ENCODE data around the gene ZNF648. TPM values are rescaled to one million over a fixed set of nuclear protein-coding genes. Genes with fewer than 3 reads are reported as not detected.

Gene ZNF648
- total RNA-seq, 1 experiment from 2014 or later, result not detected

DNA sequence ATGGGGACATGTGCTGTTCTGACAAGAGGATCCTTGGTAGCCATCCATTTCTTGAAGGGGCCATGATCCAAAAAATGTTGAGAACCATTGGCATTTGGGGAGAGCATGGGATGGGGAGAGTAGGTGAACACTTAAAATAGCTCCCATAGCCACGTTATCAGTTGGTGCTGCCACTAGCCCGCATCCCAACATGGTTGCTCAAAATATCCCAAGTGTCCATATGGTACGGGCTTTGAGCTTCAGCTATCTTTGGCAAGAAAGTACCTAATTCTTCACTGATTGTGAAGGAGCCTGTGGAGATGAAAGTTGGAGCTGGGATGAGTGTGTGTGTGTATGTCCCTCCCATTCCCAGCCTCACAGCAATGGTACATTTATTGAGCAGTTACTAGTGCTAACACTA lies 3.1 kb upstream of the ZNF648 start:
- no peaks in the 10 kb centered on the region for H3K79me2 ChIP-seq (ENCODE audit: low read length)
- no peak for DNase-seq

DNA sequence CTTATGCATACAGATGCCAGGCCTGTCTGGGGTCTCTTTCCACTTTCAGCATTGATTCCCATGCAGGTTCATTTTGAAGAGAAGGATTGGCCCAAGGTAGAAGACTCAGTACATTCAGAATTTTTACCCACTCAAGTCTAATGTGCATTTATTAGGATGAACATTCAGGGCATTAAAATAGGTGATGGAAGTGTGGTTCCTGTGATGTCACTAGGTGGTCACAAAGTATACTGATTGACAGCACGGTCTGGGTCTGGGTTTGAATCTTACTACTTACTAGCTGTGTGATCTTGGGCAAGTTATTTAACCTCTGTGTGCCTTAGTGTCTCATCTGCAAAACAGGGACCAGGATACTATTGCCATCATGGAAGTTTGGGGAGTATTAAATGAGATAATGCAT lies 711 bp upstream of the ZNF648 start:
- no peaks in the 10 kb centered on the region for H3K79me2 ChIP-seq (ENCODE audit: low read length)
- no peaks in the 10 kb centered on the region for H4K20me1 ChIP-seq (ENCODE audit: insufficient read depth, low read depth, low read length)
- H2AFZ ChIP-seq (ENCODE audit: low read length), result no peak overlapping the region
- H3K27ac ChIP-seq (ENCODE audit: low read length), result no peak overlapping the region
- DNase-seq, result no peak
- no peaks in the 10 kb centered on the region for H3K9me2 ChIP-seq (replicated peaks; ENCODE audit: insufficient read depth, low read length)
- no peaks in the 10 kb centered on the region for H3K36me3 ChIP-seq (ENCODE audit: insufficient read depth, low read length)
- no peak overlapping the region for H3K9ac ChIP-seq (ENCODE audit: low read length)
- no peaks in the 10 kb centered on the region for H3K4me1 ChIP-seq (ENCODE audit: low read length)
- H3K4me2 ChIP-seq (ENCODE audit: low read depth, low read length, poor library complexity, severe bottlenecking), result no peak overlapping the region
- H3K4me3 ChIP-seq (ENCODE audit: low read length), result no peak overlapping the region
- no peaks in the 10 kb centered on the region for H3K27me3 ChIP-seq (ENCODE audit: low read length)
- H3K9me3 ChIP-seq (ENCODE audit: low read length), result no peaks in the 10 kb centered on the region

More for the DNA sequence above, 3.1 kb upstream of the ZNF648 start:
- H3K9me3 ChIP-seq (ENCODE audit: low read length), result no peaks in the 10 kb centered on the region
- H3K36me3 ChIP-seq (ENCODE audit: insufficient read depth, low read length), result no peaks in the 10 kb centered on the region
- no peak overlapping the region for H3K27ac ChIP-seq (ENCODE audit: low read length)
- no peaks in the 10 kb centered on the region for H3K27me3 ChIP-seq (ENCODE audit: low read length)
- no peak overlapping the region for H3K4me3 ChIP-seq (ENCODE audit: low read length)
- no peak overlapping the region for H2AFZ ChIP-seq (ENCODE audit: low read length)
- no peaks in the 10 kb centered on the region for H3K9me2 ChIP-seq (replicated peaks; ENCODE audit: insufficient read depth, low read length)
- no peaks in the 10 kb centered on the region for H4K20me1 ChIP-seq (ENCODE audit: insufficient read depth, low read depth, low read length)
- no peak overlapping the region for H3K4me2 ChIP-seq (ENCODE audit: low read depth, low read length, poor library complexity, severe bottlenecking)
- no peak overlapping the region for H3K9ac ChIP-seq (ENCODE audit: low read length)
- no peaks in the 10 kb centered on the region for H3K4me1 ChIP-seq (ENCODE audit: low read length)

DNA sequence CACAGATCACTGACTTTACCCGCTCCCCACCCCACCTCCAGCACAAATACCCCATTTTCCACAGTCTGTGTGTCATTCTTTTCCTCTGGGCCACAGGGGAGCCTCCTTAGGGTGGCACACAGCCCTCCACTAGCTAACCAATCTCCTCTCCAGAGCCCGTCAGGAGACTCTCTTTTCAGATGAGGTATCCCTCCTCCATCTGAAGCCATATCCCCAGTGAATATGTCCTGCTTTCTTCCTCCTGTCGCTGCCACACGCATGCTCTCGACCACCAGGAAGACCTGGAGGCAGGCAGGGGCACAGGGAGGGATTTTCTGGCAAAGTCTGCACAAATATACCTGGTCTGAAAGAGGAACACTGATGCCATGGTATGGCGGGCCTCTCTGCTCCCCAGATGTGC lies 635 bp downstream of the ZNF648 start:
- Histone ChIP-seq H3K9ac (ENCODE audit: low read length) (no peak overlapping the region), H3K4me3 (ENCODE audit: low read length) (no peak overlapping the region), H4K20me1 (ENCODE audit: insufficient read depth, low read depth, low read length) (no peaks in the 10 kb centered on the region), H3K4me2 (ENCODE audit: low read depth, low read length, poor library complexity, severe bottlenecking) (no peak overlapping the region), H3K27ac (ENCODE audit: low read length) (no peak overlapping the region), H3K4me1 (ENCODE audit: low read length) (no peaks in the 10 kb centered on the region), H3K27me3 (ENCODE audit: low read length) (no peaks in the 10 kb centered on the region), H3K9me3 (ENCODE audit: low read length) (no peaks in the 10 kb centered on the region), H2AFZ (ENCODE audit: low read length) (no peak overlapping the region), H3K79me2 (ENCODE audit: low read length) (no peaks in the 10 kb centered on the region), H3K36me3 (ENCODE audit: insufficient read depth, low read length) (no peaks in the 10 kb centered on the region), H3K9me2 (replicated peaks; ENCODE audit: insufficient read depth, low read length) (no peaks in the 10 kb centered on the region)
- DNase-seq, result no peak

DNA sequence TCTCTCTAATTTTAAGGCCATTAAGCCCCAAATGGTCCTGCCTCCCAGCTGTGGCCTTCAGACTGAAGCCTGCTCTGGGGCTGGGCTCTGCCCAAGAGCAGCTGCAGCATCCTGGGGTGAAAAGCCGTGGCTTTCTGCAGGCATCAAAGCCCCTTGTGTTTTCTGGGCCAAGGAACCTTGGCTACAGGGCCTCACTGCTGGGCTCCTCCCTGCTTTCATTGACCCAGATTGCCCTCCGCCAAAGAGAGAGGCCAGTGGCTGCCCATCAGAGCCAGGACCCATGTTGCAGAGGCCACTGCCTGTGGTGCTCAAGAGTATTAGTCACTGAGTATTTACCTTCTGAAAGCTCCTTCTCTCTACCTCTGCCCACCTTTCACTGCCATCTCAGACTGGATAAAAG lies 1.6 kb downstream of the ZNF648 start:
- no peaks in the 10 kb centered on the region for H3K9me2 ChIP-seq (replicated peaks; ENCODE audit: insufficient read depth, low read length)
- H3K27ac ChIP-seq (ENCODE audit: low read length), result no peak overlapping the region
- no peaks in the 10 kb centered on the region for H3K4me1 ChIP-seq (ENCODE audit: low read length)
- no peak overlapping the region for H3K9ac ChIP-seq (ENCODE audit: low read length)
- DNase-seq, result no peak
- H3K9me3 ChIP-seq (ENCODE audit: low read length), result no peaks in the 10 kb centered on the region
- no peaks in the 10 kb centered on the region for H3K36me3 ChIP-seq (ENCODE audit: insufficient read depth, low read length)
- no peak overlapping the region for H2AFZ ChIP-seq (ENCODE audit: low read length)
- no peaks in the 10 kb centered on the region for H3K79me2 ChIP-seq (ENCODE audit: low read length)
- no peaks in the 10 kb centered on the region for H3K27me3 ChIP-seq (ENCODE audit: low read length)
- no peak overlapping the region for H3K4me2 ChIP-seq (ENCODE audit: low read depth, low read length, poor library complexity, severe bottlenecking)
- H4K20me1 ChIP-seq (ENCODE audit: insufficient read depth, low read depth, low read length), result no peaks in the 10 kb centered on the region
- no peak overlapping the region for H3K4me3 ChIP-seq (ENCODE audit: low read length)

DNA sequence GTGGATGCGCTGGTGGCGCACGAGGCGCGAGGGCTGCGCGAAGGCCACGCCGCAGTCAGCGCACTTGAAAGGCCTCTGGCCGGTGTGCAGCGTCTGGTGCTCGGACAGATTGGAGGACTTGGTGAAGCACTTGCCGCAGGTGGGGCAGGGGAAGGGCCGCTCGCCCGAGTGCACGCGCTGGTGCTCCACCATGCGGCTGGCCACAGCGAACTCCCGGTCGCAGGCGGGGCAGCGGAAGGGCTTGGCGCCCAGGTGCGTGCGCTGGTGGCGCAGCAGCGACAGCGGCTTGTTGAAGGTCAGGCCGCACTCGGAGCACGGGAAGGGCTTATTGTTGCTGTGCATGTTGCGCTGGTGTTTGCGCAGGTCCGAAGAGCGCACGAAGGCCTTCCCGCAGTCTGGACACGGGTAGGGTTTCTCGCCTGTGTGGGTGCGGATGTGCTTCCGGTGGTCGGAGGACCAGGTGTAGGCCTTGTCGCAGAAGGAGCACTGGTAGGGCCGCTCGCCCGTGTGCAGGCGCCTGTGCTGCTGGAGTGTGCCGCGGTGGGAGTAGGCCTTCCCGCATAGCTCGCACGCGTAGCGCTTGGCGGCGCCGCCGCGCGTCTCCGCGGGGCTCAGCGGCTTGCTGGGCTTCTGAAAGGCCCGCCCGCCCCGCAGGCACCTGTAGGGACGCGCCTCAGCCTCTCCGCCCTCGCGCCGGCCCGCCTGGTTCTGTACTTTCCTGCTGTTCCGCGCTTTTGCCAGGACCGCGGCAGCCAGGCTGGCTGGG lies 4.7 kb downstream of the ZNF648 start:
- Histone ChIP-seq H3K4me2 (ENCODE audit: low read depth, low read length, poor library complexity, severe bottlenecking) (no peak overlapping the region), H2AFZ (ENCODE audit: low read length) (no peak overlapping the region), H3K36me3 (ENCODE audit: insufficient read depth, low read length) (no peaks in the 10 kb centered on the region), H3K9ac (ENCODE audit: low read length) (no peak overlapping the region), H3K9me2 (replicated peaks; ENCODE audit: insufficient read depth, low read length) (no peaks in the 10 kb centered on the region), H3K27me3 (ENCODE audit: low read length) (no peaks in the 10 kb centered on the region), H3K79me2 (ENCODE audit: low read length) (no peaks in the 10 kb centered on the region), H3K4me3 (ENCODE audit: low read length) (no peak overlapping the region), H3K9me3 (ENCODE audit: low read length) (no peaks in the 10 kb centered on the region), H3K27ac (ENCODE audit: low read length) (no peak overlapping the region), H3K4me1 (ENCODE audit: low read length) (no peaks in the 10 kb centered on the region), H4K20me1 (ENCODE audit: insufficient read depth, low read depth, low read length) (no peaks in the 10 kb centered on the region)
- no peak for DNase-seq

DNA sequence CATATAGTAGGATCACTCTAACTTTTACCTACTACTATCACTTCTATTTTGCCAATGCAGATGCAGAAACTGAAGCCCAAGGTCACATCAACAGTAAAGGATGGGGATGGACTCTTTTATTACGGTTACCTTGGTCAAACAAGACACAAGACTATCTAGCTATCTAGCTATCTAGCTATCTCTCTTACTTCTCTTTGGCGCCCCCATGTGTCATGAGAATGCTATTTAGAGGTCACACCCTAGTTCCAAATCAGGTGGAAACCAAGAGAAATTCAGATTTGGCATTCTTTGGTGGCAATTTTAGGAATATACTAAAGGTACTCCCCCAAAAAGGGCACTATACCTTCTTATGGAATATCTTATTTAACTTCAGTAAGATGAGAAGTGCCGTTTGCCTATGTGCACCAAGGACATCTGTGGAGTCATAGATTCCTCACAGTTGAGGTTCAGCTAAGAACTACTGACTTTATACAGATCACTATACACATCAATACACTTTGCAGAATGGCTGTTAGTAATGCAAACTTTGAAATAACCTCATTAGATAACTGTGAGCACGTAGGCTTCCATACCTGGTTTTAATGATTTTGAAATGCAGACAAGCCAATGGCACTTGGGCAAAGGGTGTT lies 6.7 kb downstream of the ZNF648 start:
- Histone ChIP-seq H3K79me2 (ENCODE audit: low read length) (no peaks in the 10 kb centered on the region), H3K4me1 (ENCODE audit: low read length) (no peaks in the 10 kb centered on the region), H3K9me2 (replicated peaks; ENCODE audit: insufficient read depth, low read length) (no peaks in the 10 kb centered on the region), H2AFZ (ENCODE audit: low read length) (no peak overlapping the region), H3K4me3 (ENCODE audit: low read length) (no peak overlapping the region), H3K4me2 (ENCODE audit: low read depth, low read length, poor library complexity, severe bottlenecking) (no peak overlapping the region), H3K9me3 (ENCODE audit: low read length) (no peaks in the 10 kb centered on the region), H3K36me3 (ENCODE audit: insufficient read depth, low read length) (no peaks in the 10 kb centered on the region), H3K27ac (ENCODE audit: low read length) (no peak overlapping the region), H4K20me1 (ENCODE audit: insufficient read depth, low read depth, low read length) (no peaks in the 10 kb centered on the region), H3K9ac (ENCODE audit: low read length) (no peak overlapping the region), H3K27me3 (ENCODE audit: low read length) (no peaks in the 10 kb centered on the region)
- peak; percentile 84 for DNase-seq

DNA sequence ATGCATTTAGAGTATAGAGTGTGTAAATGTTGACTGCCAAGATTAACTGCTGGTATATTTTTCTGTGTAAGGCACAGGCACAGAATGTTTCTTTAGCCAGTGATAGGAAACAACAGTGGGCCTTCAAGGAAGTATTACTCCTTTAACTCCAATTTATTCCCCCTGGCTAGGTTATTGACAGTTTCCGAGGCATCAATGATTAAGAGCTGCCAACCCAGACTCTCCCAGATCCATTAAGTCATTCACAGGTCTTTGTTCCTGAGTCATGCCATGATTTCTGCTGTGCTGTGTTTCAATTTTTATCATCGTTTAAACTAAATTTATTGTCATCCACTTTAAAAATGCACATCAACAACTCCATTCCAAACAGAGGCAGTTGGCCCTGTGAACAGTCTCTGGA lies 9.2 kb downstream of the ZNF648 start:
- H3K4me1 ChIP-seq (ENCODE audit: low read length), result no peaks in the 10 kb centered on the region
- DNase-seq, result no peak
- H3K9ac ChIP-seq (ENCODE audit: low read length), result no peak overlapping the region
- H4K20me1 ChIP-seq (ENCODE audit: insufficient read depth, low read depth, low read length), result no peaks in the 10 kb centered on the region
- no peaks in the 10 kb centered on the region for H3K9me2 ChIP-seq (replicated peaks; ENCODE audit: insufficient read depth, low read length)
- H3K4me3 ChIP-seq (ENCODE audit: low read length), result no peak overlapping the region
- H3K27ac ChIP-seq (ENCODE audit: low read length), result no peak overlapping the region
- no peaks in the 10 kb centered on the region for H3K36me3 ChIP-seq (ENCODE audit: insufficient read depth, low read length)
- H3K9me3 ChIP-seq (ENCODE audit: low read length), result no peaks in the 10 kb centered on the region
- no peak overlapping the region for H3K4me2 ChIP-seq (ENCODE audit: low read depth, low read length, poor library complexity, severe bottlenecking)
- no peaks in the 10 kb centered on the region for H3K27me3 ChIP-seq (ENCODE audit: low read length)
- no peak overlapping the region for H2AFZ ChIP-seq (ENCODE audit: low read length)
- no peaks in the 10 kb centered on the region for H3K79me2 ChIP-seq (ENCODE audit: low read length)

DNA sequence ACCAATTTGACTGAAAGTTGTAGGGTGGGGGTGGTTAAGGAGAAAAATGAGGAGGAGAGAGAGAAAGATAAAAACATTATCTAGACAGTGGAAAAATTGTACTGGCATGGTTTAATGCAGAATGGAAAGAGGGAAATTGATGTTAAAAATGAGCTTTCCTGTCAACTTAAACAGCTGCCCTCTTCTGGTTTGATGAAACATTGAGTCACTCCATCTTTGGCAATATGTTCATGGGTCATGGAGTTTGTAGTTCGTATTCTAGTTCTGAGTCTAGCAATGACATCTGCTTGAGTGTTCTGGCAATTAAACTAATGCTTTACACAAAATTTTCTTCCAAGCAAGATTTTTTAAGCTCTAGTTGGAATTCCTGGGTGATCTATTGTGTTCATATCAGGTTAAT lies 9.6 kb downstream of the ZNF648 start:
- Histone ChIP-seq H3K9ac (ENCODE audit: low read length) (no peak overlapping the region), H4K20me1 (ENCODE audit: insufficient read depth, low read depth, low read length) (no peaks in the 10 kb centered on the region), H2AFZ (ENCODE audit: low read length) (no peak overlapping the region), H3K4me3 (ENCODE audit: low read length) (no peak overlapping the region), H3K36me3 (ENCODE audit: insufficient read depth, low read length) (no peaks in the 10 kb centered on the region), H3K27ac (ENCODE audit: low read length) (no peak overlapping the region), H3K79me2 (ENCODE audit: low read length) (no peaks in the 10 kb centered on the region), H3K9me2 (replicated peaks; ENCODE audit: insufficient read depth, low read length) (no peaks in the 10 kb centered on the region), H3K4me2 (ENCODE audit: low read depth, low read length, poor library complexity, severe bottlenecking) (no peak overlapping the region), H3K9me3 (ENCODE audit: low read length) (no peaks in the 10 kb centered on the region), H3K27me3 (ENCODE audit: low read length) (no peaks in the 10 kb centered on the region), H3K4me1 (ENCODE audit: low read length) (no peaks in the 10 kb centered on the region)
- no peak for DNase-seq
